ENCODE measurements around the gene GRK3.
"Not testable (repeated sequence)": the region's sequence is repeated elsewhere in the genome, so short reads cannot be mapped to it uniquely, and the experiment has no call there.

DNA sequence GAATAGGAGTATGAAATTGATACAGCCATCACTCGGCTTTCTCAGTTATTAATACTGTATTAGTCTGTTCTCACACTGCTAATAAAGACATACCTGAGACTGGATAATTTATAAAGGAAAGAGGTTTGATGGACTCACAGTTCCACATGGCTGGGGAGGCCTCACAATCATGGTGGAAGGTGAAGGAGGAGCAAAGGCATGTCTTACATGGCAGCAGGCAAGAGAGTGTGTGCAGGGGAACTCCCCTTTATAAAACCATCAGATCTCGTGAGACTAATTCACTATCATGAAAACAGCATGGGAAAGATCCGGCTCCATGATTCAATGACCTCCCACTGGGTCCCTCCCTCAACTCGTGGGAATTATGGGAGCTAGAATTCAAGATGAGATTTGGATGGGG is 25.2 kb downstream of the GRK3 start:
- TF ChIP-seq POLR2A (IDR thresholded peaks at IDR 0.05) = not testable (repeated sequence)
- TF ChIP-seq, protein P1, sequence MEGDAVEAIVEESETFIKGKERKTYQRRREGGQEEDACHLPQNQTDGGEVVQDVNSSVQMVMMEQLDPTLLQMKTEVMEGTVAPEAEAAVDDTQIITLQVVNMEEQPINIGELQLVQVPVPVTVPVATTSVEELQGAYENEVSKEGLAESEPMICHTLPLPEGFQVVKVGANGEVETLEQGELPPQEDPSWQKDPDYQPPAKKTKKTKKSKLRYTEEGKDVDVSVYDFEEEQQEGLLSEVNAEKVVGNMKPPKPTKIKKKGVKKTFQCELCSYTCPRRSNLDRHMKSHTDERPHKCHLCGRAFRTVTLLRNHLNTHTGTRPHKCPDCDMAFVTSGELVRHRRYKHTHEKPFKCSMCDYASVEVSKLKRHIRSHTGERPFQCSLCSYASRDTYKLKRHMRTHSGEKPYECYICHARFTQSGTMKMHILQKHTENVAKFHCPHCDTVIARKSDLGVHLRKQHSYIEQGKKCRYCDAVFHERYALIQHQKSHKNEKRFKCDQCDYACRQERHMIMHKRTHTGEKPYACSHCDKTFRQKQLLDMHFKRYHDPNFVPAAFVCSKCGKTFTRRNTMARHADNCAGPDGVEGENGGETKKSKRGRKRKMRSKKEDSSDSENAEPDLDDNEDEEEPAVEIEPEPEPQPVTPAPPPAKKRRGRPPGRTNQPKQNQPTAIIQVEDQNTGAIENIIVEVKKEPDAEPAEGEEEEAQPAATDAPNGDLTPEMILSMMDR (IDR thresholded peaks at IDR 0.05) = not testable (repeated sequence)
